Neural cell (in vitro differentiated cells): Measurements from ENCODE around the gene ATP2A1. TPM values are rescaled to one million over a fixed set of nuclear protein-coding genes. Genes with fewer than 3 reads are reported as not detected.

ENCODE experiments used
- H2AFZ ChIP-seq: fragments of 200-600, 300-800 bp; sonication (generic), shearing (Covaris generic); 2 replicates; pipeline ENCODE4 v1.6.0; 2014; ENCODE audit warnings: low read depth, mild to moderate bottlenecking, antibody characterized with exemption, low read length, moderate library complexity
- H3F3A ChIP-seq: fragments of 200-600 bp; shearing (Covaris generic); 2 replicates; pipeline ENCODE4 v1.6.1; 2016; ENCODE audit warnings: mild to moderate bottlenecking, moderate library complexity, mixed read lengths, antibody characterized with exemption, low read length; ENCODE audit not compliant: insufficient read depth, poor library complexity, severe bottlenecking
- H3K27ac ChIP-seq: fragments of 200-600, 300-800 bp; sonication (generic), shearing (Covaris generic); 2 replicates; pipeline ENCODE4 v1.5.1; 2014; ENCODE audit warnings: mild to moderate bottlenecking, low read length, moderate library complexity
- H3K27me3 ChIP-seq: fragments of 300-800, 200-600 bp; sonication (generic), shearing (Covaris generic); 2 replicates; pipeline ENCODE4 v1.6.0; 2014; ENCODE audit warnings: mild to moderate bottlenecking, low read depth, low read length, moderate library complexity; ENCODE audit not compliant: insufficient read depth
- H3K36me3 ChIP-seq: fragments of 300-800, 200-600 bp; sonication (generic), shearing (Covaris generic); 2 replicates; pipeline ENCODE4 v1.5.1; 2014; ENCODE audit warnings: mild to moderate bottlenecking, antibody characterized with exemption, low read length, moderate library complexity; ENCODE audit not compliant: insufficient read depth
- H3K4me2 ChIP-seq: fragments of 300-800, 200-600 bp; sonication (generic), shearing (Covaris generic); 2 replicates; pipeline ENCODE4 v1.6.0; 2014; ENCODE audit warnings: mild to moderate bottlenecking, low read length
- H3K4me3 ChIP-seq: fragments of 300-800, 200-600 bp; sonication (generic), shearing (Covaris generic); 2 replicates; pipeline ENCODE4 v1.5.1; 2014; ENCODE audit warnings: mild to moderate bottlenecking, low read length, moderate library complexity
- H3K79me2 ChIP-seq: fragments of 200-600 bp; shearing (Covaris generic); replicated peaks from 2 replicates; pipeline ENCODE4 v1.6.0; 2014; ENCODE audit warnings: mild to moderate bottlenecking, low read length, moderate library complexity; ENCODE audit not compliant: insufficient read depth
- H3K9ac ChIP-seq: fragments of 300-800, 200-600 bp; sonication (generic), shearing (Covaris generic); 2 replicates; pipeline ENCODE4 v1.6.1; 2016; ENCODE audit warnings: mild to moderate bottlenecking, low read length, mixed read lengths
- H3K9me2 ChIP-seq: fragments of 200-600 bp; shearing (Covaris generic); 2 replicates; pipeline ENCODE4 v1.6.1; 2016; ENCODE audit warnings: mild to moderate bottlenecking, low read length, mixed read lengths; ENCODE audit not compliant: insufficient read depth
- H3K9me3 ChIP-seq: fragments of 200-600, 300-800 bp; sonication (generic), shearing (Covaris generic); 2 replicates; pipeline ENCODE4 v1.6.1; 2016; ENCODE audit warnings: mild to moderate bottlenecking, mixed run types, low read length, moderate library complexity, mixed read lengths
- H4K20me1 ChIP-seq: fragments of 200-600 bp; shearing (Covaris generic); 2 replicates; pipeline ENCODE4 v1.6.1; 2016; ENCODE audit warnings: mild to moderate bottlenecking, mixed run types; ENCODE audit not compliant: insufficient read depth
- CTCF ChIP-seq: fragments of 450-650 bp; IDR thresholded peaks from 2 replicates; pipeline ENCODE4 v1.5.1; 2014; ENCODE audit warnings: antibody characterized with exemption, mild to moderate bottlenecking, moderate library complexity; ENCODE audit not compliant: poor library complexity, severe bottlenecking
- EP300 ChIP-seq: fragments of 450-650 bp; conservative IDR thresholded peaks from 2 replicates; pipeline ENCODE4 v1.6.1; 2014; ENCODE audit warnings: antibody characterized with exemption, mild to moderate bottlenecking, moderate library complexity; ENCODE audit not compliant: poor library complexity, severe bottlenecking
- EZH2 ChIP-seq: fragments of 200-600, 300-800 bp; shearing (Covaris generic), sonication (generic); IDR thresholded peaks from 2 replicates; pipeline ENCODE4 v1.6.1; 2014; ENCODE audit warnings: antibody characterized with exemption, low read length, borderline replicate concordance, mild to moderate bottlenecking; ENCODE audit not compliant: insufficient read depth, poor library complexity, severe bottlenecking
- MXI1 ChIP-seq: fragments of 450-650 bp; conservative IDR thresholded peaks from 2 replicates; pipeline ENCODE4 v1.6.1; 2014; ENCODE audit warnings: antibody characterized with exemption, mild to moderate bottlenecking; ENCODE audit not compliant: poor library complexity, severe bottlenecking
- POLR2AphosphoS5 ChIP-seq: IDR thresholded peaks from 2 replicates; pipeline ENCODE4 v1.6.1; 2012
- RAD21 ChIP-seq: fragments of 450-650 bp; conservative IDR thresholded peaks from 2 replicates; pipeline ENCODE4 v1.6.1; 2014; ENCODE audit warnings: antibody characterized with exemption, mild to moderate bottlenecking, moderate library complexity
- REST ChIP-seq: IDR thresholded peaks from 2 replicates; pipeline ENCODE4 v1.6.1; 2012; ENCODE audit warnings: borderline replicate concordance
- SMC3 ChIP-seq: fragments of 450-650 bp; conservative IDR thresholded peaks from 2 replicates; pipeline ENCODE4 v1.6.1; 2014; ENCODE audit warnings: antibody characterized with exemption, mild to moderate bottlenecking, moderate library complexity; ENCODE audit not compliant: poor library complexity
- TAF1 ChIP-seq: IDR thresholded peaks from 2 replicates; pipeline ENCODE4 v1.6.1; 2012; ENCODE audit warnings: low read depth
- polyA plus RNA-seq: library from polyadenylated mRNA; depleted of rRNA; stranded (reverse); fragments of >200 nt; gene quantifications from 2 replicates; pipeline ENCODE4 v1.2.3, GENCODE V29; 2014

Gene ATP2A1
- polyA plus RNA-seq, 1 donor from 2014 or later, result 0.06 TPM

- Histone ChIP-seq H3K27me3 (no peaks in the 10 kb centered on the region), H2AFZ (no peak overlapping the region), H3K4me3 (no peak overlapping the region), H3K9me3 (no peaks in the 10 kb centered on the region), H3K79me2 (peaks cover 6% of the 10 kb centered on the region), H3K9ac (no peak overlapping the region), H3K27ac (no peak overlapping the region), H3K4me2 (no peak overlapping the region), H3K9me2 (no peaks in the 10 kb centered on the region), H3K36me3 (no peaks in the 10 kb centered on the region), H4K20me1 (no peaks in the 10 kb centered on the region), H3F3A (no peaks in the 10 kb centered on the region)
- TF ChIP-seq SMC3 (no peak), EZH2 (no peak), POLR2AphosphoS5 (no peak), REST (no peak), RAD21 (no peak), CTCF (no peak), MXI1 (no peak), EP300 (no peak), TAF1 (no peak)
These were observed 68.4 kb downstream of the ATP2A1 start for GRCh38 chr16:28946681-28947080.

- Histone ChIP-seq H3K27me3 (no peaks in the 10 kb centered on the region), H3F3A (no peaks in the 10 kb centered on the region), H3K4me2 (peak within 1 kb of the TSS; percentile 77), H3K79me2 (peaks cover 14% of the 10 kb centered on the region), H3K36me3 (no peaks in the 10 kb centered on the region), H3K4me3 (peak within 1 kb of the TSS; percentile 91), H3K9me2 (no peaks in the 10 kb centered on the region), H4K20me1 (no peaks in the 10 kb centered on the region), H2AFZ (peak within 1 kb of the TSS; percentile 76), H3K9me3 (no peaks in the 10 kb centered on the region), H3K9ac (peak within 1 kb of the TSS; percentile 74), H3K27ac (peak within 1 kb of the TSS; percentile 54)
- TF ChIP-seq REST (no peak), EP300 (no peak), EZH2 (no peak), SMC3 (no peak), CTCF (no peak), TAF1 (peak; percentile 84), POLR2AphosphoS5 (peak; percentile 70), RAD21 (no peak), MXI1 (peak; percentile 76)
These were observed 72.5 kb downstream of the ATP2A1 start, which contains the start of gene NFATC2IP for GRCh38 chr16:28950648-28951409. TSS of gene NFATC2IP (plus strand) at chr16:28950937. CDS start at chr16:28951012, 75 bp downstream.
